D721Med (cell line): ENCODE measurements around the gene SLC16A12.
"Not testable (repeated sequence)": the region's sequence is repeated elsewhere in the genome, so short reads cannot be mapped to it uniquely, and the experiment has no call there.

Experiments
- DNase-seq: peaks from one replicate; pipeline ENCODE4 v3.0.0; 2011; ENCODE audit warnings: low spot score; ENCODE audit not compliant: insufficient read length
- FAIRE-seq: peaks from 2 replicates; lab custom pipeline; 2011; peaks lifted over from hg19 to GRCh38; lab: Jason Lieb, UNC
- CTCF ChIP-seq: IDR thresholded peaks from 2 replicates; pipeline ENCODE4 v1.5.1; 2012; ENCODE audit warnings: mild to moderate bottlenecking, control low read depth; ENCODE audit not compliant: insufficient read depth; ENCODE audit errors: missing control alignments

The SLC16A12 gene

DNA sequence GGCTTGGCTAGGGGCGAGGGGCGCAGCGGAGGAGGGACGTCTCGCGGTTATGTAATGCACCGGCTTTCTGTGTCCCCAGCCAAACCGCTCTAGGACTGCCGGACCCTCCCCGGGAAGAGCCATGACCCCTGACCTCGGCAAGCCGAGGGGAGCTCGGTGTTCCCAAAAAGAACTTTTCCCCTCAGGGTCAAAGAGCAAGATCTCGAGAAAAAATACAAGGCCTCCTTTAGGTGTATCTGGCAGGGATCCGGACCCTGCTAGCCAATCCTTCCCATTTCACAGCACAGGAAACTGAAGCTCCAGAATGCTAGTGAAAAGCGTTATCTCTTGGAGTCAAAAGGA is 590 bp upstream of the SLC16A12 start:
- FAIRE-seq (no peak), DNase-seq (no peak)
- no peak for TF ChIP-seq CTCF

DNA sequence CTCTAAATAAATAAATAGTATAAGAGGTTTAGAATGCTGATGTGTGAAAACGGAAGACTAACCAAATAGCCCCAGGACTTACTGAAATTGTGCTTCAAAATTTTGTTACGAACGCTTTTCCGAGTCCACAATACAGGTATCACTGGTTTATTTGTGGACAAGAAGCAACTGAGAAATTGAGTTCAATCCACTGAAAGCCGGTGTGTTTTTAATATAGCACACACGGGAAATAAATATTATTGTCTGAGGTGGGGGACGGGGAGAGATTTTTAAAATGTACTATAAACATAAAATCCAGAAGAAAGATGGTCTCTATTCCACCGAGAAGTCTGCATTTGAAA is 598 bp downstream of the SLC16A12 start:
- DNase-seq (no peak), FAIRE-seq (no peak)
- TF ChIP-seq CTCF = no peak

GRCh38 chr10:89532476-89532875 is 2.9 kb downstream of the SLC16A12 start:
- DNase-seq (no peak), FAIRE-seq (no peak)
- TF ChIP-seq CTCF = no peak

DNA sequence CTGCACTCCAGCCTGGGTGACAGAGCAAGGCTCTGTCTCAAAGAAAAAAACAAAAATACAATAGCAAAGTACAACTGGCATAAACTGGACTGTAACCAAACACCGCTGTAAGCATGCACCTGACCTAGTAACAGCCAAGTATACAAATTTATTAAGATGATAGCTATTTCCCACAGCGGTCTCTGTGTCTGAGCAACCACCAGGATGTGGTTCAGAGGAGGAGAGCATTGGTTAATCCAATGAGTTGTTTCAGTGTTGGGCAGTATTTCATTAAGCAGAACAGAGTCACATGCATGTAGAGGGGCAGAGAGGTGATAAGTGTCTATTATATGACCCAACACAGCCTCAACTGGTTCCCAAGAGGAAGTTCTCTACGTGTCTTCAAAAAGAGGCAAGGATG is 4.0 kb downstream of the SLC16A12 start:
- no peak for DNase-seq

DNA sequence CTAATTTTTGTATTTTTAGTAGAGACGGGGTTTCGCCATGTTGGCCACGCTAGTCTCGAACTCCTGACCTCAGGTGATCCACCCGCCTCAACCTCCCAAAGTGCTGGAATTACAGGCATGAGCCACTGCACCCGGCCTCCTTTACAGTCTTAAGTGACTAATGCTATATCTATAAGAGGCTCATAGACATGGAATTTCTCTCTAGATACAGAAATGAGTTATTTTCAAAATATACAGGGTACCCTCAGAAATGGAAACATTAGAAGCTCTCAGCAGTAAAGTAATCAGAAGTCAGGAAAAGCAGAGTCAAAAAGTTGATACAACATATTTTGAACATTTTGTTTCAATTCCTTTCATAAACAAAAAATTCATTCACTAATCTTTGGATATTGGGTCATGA is 5.7 kb downstream of the SLC16A12 start:
- not testable (repeated sequence) for FAIRE-seq, DNase-seq

More for the DNA sequence above, 4.0 kb downstream of the SLC16A12 start:
- no peak for FAIRE-seq
- TF ChIP-seq CTCF = no peak

DNA sequence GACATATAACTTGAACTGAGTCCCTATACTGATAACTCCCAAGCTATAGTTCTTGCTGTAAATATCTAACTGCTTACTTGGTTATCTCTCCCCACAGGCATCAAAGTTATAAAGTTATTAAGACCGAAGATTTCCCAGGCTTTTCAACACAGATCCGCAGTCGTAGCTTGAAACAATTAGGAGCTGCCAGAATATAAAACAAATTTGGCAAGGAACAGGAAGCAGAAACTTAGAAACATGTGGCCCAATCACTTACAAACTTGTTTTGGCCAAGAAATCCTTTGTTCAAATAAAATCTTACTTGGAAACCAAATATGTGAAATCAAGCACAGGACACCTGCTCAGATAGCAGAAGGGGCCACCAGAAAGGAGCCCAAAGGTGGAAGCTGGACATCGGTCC is 9.0 kb downstream of the SLC16A12 start:
- DNase-seq = no peak
- TF ChIP-seq CTCF = no peak
- FAIRE-seq = no peak

GRCh38 chr10:89525556-89525955 is 9.8 kb downstream of the SLC16A12 start:
- TF ChIP-seq CTCF = no peak
- FAIRE-seq (no peak), DNase-seq (no peak)

- FAIRE-seq (no peak), DNase-seq (no peak)
- TF ChIP-seq CTCF = no peak
Measured at GRCh38 chr10:89524279-89524678, 11.1 kb downstream of the SLC16A12 start.
